ENCODE data around the gene CD36. TPM values are rescaled to one million over a fixed set of nuclear protein-coding genes. Genes with fewer than 3 reads are reported as not detected.

Gene CD36
- not detected in 2 replicates for total RNA-seq

- H3K36me3 Mint-ChIP-seq (ENCODE audit: low read depth), result no peaks in the 10 kb centered on the region
- no peaks in the 10 kb centered on the region for H3K9me3 Mint-ChIP-seq
- no peak within 1 kb of the TSS for H3K27ac Mint-ChIP-seq
- no peak within 1 kb of the TSS for H3K4me3 Mint-ChIP-seq
- no peaks in the 10 kb centered on the region for H3K27me3 Mint-ChIP-seq
- no peak for DNase-seq
- intact Hi-C loops (cut with micrococcal nuclease), result no loop called here
- H3K4me1 Mint-ChIP-seq, result no peaks in the 10 kb centered on the region
Observed at GRCh38 chr7:80637911-80638765, at the start of gene CD36. Gene CD36, plus strand, starts transcription at chr7:80638642. Its CDS starts 8,099 bp downstream, at chr7:80646741.

GRCh38 chr7:80589631-80590030 lies 48.8 kb upstream of the CD36 start:
- Mint-ChIP-seq H3K36me3 (ENCODE audit: low read depth) (no peaks in the 10 kb centered on the region), H3K9me3 (no peaks in the 10 kb centered on the region), H3K27ac (no peak overlapping the region), H3K4me3 (no peak overlapping the region), H3K4me1 (no peaks in the 10 kb centered on the region), H3K27me3 (no peaks in the 10 kb centered on the region)
- intact Hi-C loops (cut with micrococcal nuclease), result no loop called here
- DNase-seq, result no peak

- H3K27me3 Mint-ChIP-seq, result no peaks in the 10 kb centered on the region
Observed at GRCh38 chr7:80591654-80592053, 46.8 kb upstream of the CD36 start.

GRCh38 chr7:80593869-80594586 lies 44.4 kb upstream of the CD36 start:
- Mint-ChIP-seq H3K27me3 (no peaks in the 10 kb centered on the region), H3K36me3 (ENCODE audit: low read depth) (no peaks in the 10 kb centered on the region)
- intact Hi-C loops (cut with micrococcal nuclease), result no loop called here

More at GRCh38 chr7:80591654-80592053, 46.8 kb upstream of the CD36 start:
- DNase-seq, result no peak
- Mint-ChIP-seq H3K4me3 (no peak overlapping the region), H3K9me3 (no peaks in the 10 kb centered on the region), H3K4me1 (no peaks in the 10 kb centered on the region), H3K36me3 (ENCODE audit: low read depth) (no peaks in the 10 kb centered on the region), H3K27ac (no peak overlapping the region)
- intact Hi-C loops (cut with micrococcal nuclease), result no loop called here

GRCh38 chr7:80596933-80597517 lies 41.4 kb upstream of the CD36 start:
- no peak overlapping the region for H3K4me3 Mint-ChIP-seq
- H3K27me3 Mint-ChIP-seq, result no peaks in the 10 kb centered on the region
- DNase-seq, result no peak
- no peaks in the 10 kb centered on the region for H3K9me3 Mint-ChIP-seq
- intact Hi-C loops (cut with micrococcal nuclease), result no loop called here
- H3K4me1 Mint-ChIP-seq, result no peaks in the 10 kb centered on the region
- H3K36me3 Mint-ChIP-seq (ENCODE audit: low read depth), result no peaks in the 10 kb centered on the region
- no peak overlapping the region for H3K27ac Mint-ChIP-seq

More at GRCh38 chr7:80593869-80594586, 44.4 kb upstream of the CD36 start:
- Mint-ChIP-seq H3K27ac (no peak overlapping the region), H3K9me3 (no peaks in the 10 kb centered on the region), H3K4me1 (no peaks in the 10 kb centered on the region), H3K4me3 (no peak overlapping the region)
- DNase-seq, result no peak

GRCh38 chr7:80597875-80598274 lies 40.6 kb upstream of the CD36 start:
- Mint-ChIP-seq H3K4me3 (no peak overlapping the region), H3K27ac (no peak overlapping the region), H3K36me3 (ENCODE audit: low read depth) (no peaks in the 10 kb centered on the region), H3K27me3 (no peaks in the 10 kb centered on the region), H3K4me1 (no peaks in the 10 kb centered on the region), H3K9me3 (no peaks in the 10 kb centered on the region)
- intact Hi-C loops (cut with micrococcal nuclease), result no loop called here
- DNase-seq, result no peak

- H3K36me3 Mint-ChIP-seq (ENCODE audit: low read depth), result no peaks in the 10 kb centered on the region
- intact Hi-C loops (cut with micrococcal nuclease), result no loop called here
- no peak overlapping the region for H3K27ac Mint-ChIP-seq
Observed at GRCh38 chr7:80600046-80600445, 38.4 kb upstream of the CD36 start.

GRCh38 chr7:80601999-80602398 lies 36.4 kb upstream of the CD36 start:
- Mint-ChIP-seq H3K27me3 (no peaks in the 10 kb centered on the region), H3K4me3 (no peak overlapping the region), H3K9me3 (no peaks in the 10 kb centered on the region), H3K4me1 (no peaks in the 10 kb centered on the region), H3K27ac (no peak overlapping the region), H3K36me3 (ENCODE audit: low read depth) (no peaks in the 10 kb centered on the region)
- DNase-seq, result no peak
- intact Hi-C loops (cut with micrococcal nuclease), result no loop called here

More at GRCh38 chr7:80600046-80600445, 38.4 kb upstream of the CD36 start:
- H3K4me1 Mint-ChIP-seq, result no peaks in the 10 kb centered on the region
- no peak overlapping the region for H3K4me3 Mint-ChIP-seq
- no peak for DNase-seq
- no peaks in the 10 kb centered on the region for H3K27me3 Mint-ChIP-seq
- H3K9me3 Mint-ChIP-seq, result no peaks in the 10 kb centered on the region

GRCh38 chr7:80603940-80604339 lies 34.5 kb upstream of the CD36 start:
- intact Hi-C loops (cut with micrococcal nuclease), result no loop called here
- Mint-ChIP-seq H3K4me1 (no peaks in the 10 kb centered on the region), H3K4me3 (no peak overlapping the region), H3K9me3 (no peaks in the 10 kb centered on the region), H3K27me3 (no peaks in the 10 kb centered on the region), H3K27ac (no peak overlapping the region), H3K36me3 (ENCODE audit: low read depth) (no peaks in the 10 kb centered on the region)
- no peak for DNase-seq

GRCh38 chr7:80604436-80604835 lies 34.0 kb upstream of the CD36 start:
- DNase-seq, result no peak
- Mint-ChIP-seq H3K9me3 (no peaks in the 10 kb centered on the region), H3K4me3 (no peak overlapping the region), H3K4me1 (no peaks in the 10 kb centered on the region), H3K27me3 (no peaks in the 10 kb centered on the region), H3K27ac (no peak overlapping the region), H3K36me3 (ENCODE audit: low read depth) (no peaks in the 10 kb centered on the region)
- intact Hi-C loops (cut with micrococcal nuclease), result no loop called here

- Mint-ChIP-seq H3K4me1 (no peaks in the 10 kb centered on the region), H3K4me3 (no peak overlapping the region), H3K27me3 (no peaks in the 10 kb centered on the region), H3K9me3 (no peaks in the 10 kb centered on the region), H3K27ac (no peak overlapping the region), H3K36me3 (ENCODE audit: low read depth) (no peaks in the 10 kb centered on the region)
- intact Hi-C loops (cut with micrococcal nuclease), result no loop called here
- no peak for DNase-seq
Observed at GRCh38 chr7:80607136-80607535, 31.3 kb upstream of the CD36 start.

GRCh38 chr7:80608336-80608735 lies 30.1 kb upstream of the CD36 start:
- H3K4me1 Mint-ChIP-seq, result no peaks in the 10 kb centered on the region
- DNase-seq, result no peak
- H3K36me3 Mint-ChIP-seq (ENCODE audit: low read depth), result no peaks in the 10 kb centered on the region
- H3K27ac Mint-ChIP-seq, result no peak overlapping the region
- intact Hi-C loops (cut with micrococcal nuclease), result no loop called here
- no peaks in the 10 kb centered on the region for H3K9me3 Mint-ChIP-seq
- H3K4me3 Mint-ChIP-seq, result no peak overlapping the region
- H3K27me3 Mint-ChIP-seq, result no peaks in the 10 kb centered on the region

GRCh38 chr7:80609751-80610150 lies 28.7 kb upstream of the CD36 start:
- H3K36me3 Mint-ChIP-seq (ENCODE audit: low read depth), result no peaks in the 10 kb centered on the region
- H3K27ac Mint-ChIP-seq, result no peak overlapping the region
- intact Hi-C loops (cut with micrococcal nuclease), result no loop called here
- no peaks in the 10 kb centered on the region for H3K27me3 Mint-ChIP-seq
- H3K4me1 Mint-ChIP-seq, result no peaks in the 10 kb centered on the region
- H3K4me3 Mint-ChIP-seq, result no peak overlapping the region
- no peaks in the 10 kb centered on the region for H3K9me3 Mint-ChIP-seq
- no peak for DNase-seq

GRCh38 chr7:80611353-80611752 lies 27.1 kb upstream of the CD36 start:
- H3K27ac Mint-ChIP-seq, result no peak overlapping the region
- no peak overlapping the region for H3K4me3 Mint-ChIP-seq
- DNase-seq, result no peak
- no peaks in the 10 kb centered on the region for H3K27me3 Mint-ChIP-seq
- H3K36me3 Mint-ChIP-seq (ENCODE audit: low read depth), result no peaks in the 10 kb centered on the region
- H3K9me3 Mint-ChIP-seq, result no peaks in the 10 kb centered on the region
- H3K4me1 Mint-ChIP-seq, result no peaks in the 10 kb centered on the region
- intact Hi-C loops (cut with micrococcal nuclease), result no loop called here

All from activated CD4-positive, alpha-beta T cell treated with anti-CD3 and anti-CD28 coated beads, Interleukin-2, amount 10 ng/mL, durations not matched to agents 24 days and 14 days (primary cell).